ENCODE measurements around the gene PLEKHA7.

GRCh38 chr11:16789063-16789420 is 225.2 kb downstream of the PLEKHA7 start:
- TF ChIP-seq CTCF (conservative IDR thresholded peaks at IDR 0.05; ENCODE audit: low read depth, low read length), result no peak
- TF ChIP-seq EZH2 (IDR thresholded peaks at IDR 0.05; ENCODE audit: low read length, unreplicated experiment), result no peak
- TF ChIP-seq EZH2phosphoT487 (IDR thresholded peaks at IDR 0.05; ENCODE audit: borderline replicate concordance, low read length), result no peak

All from PC-3 (cell line).